GM18907 (cell line): ENCODE data around the gene IL16.

Source experiments
- ATAC-seq: cut with Tn5 transposase; IDR thresholded peaks from one replicate; pipeline ENCODE4 v1.9.1; 2021; ENCODE audit warnings: mild to moderate bottlenecking, moderate library complexity; ENCODE audit not compliant: unreplicated experiment

Gene IL16

DNA sequence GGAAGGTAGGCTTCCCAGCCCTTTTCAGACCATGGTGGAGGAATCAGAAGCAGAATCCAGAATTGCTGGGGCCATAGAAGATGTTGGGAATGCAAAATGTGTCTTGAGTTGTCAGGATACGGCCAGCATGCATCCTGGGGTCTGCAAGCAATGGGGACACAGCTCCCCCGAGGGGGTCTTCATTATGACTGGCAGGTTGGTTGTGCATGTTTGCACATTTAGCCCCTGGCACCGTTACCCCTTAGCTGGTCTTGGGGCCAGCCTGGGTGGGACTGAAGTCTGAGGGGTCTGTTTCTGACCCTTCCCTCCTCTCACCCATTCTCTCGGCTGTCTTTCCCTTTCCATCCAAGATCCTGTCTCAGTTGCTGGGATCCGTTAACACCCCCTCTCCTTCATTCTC lies 76.5 kb downstream of the IL16 start:
- no peak for ATAC-seq

DNA sequence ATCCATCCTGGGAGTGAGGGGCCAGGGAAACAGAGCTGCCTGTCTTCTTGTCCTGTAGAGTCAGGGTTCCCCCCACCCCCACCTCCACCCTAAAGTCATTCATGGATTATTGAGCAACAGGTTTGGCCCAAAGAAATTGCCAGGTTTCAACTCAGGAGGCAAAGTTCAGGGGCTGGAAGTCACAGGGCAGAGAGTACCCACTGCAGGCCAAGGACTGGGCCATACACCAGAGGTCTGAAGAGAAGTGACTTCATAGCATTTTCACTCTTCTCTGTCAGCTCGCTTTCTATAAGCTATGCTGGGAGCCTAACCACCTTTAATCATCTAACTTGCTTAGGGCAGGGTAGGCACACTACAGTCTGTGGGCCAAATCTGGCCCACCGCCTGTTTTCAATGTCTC lies 77.2 kb downstream of the IL16 start:
- ATAC-seq, result no peak

DNA sequence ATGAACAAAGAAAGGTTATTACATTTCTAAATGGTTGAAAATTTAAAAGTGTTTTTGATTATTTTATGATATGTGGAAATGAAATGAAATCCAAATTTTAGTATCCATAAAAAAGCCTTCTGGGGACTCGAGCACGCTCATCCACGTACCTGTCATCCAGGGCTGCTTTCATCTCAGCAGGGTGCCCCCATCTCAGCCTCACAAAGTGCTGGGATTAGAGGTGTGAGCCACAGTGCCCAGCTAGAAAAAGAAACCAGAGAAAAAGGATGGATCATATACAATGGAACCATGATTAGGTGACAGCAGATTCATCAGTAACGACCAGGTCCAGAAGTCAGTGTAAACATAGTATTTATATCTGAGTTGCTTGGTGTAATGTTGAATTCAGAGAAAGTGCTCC lies 77.6 kb downstream of the IL16 start:
- ATAC-seq, result no peak

DNA sequence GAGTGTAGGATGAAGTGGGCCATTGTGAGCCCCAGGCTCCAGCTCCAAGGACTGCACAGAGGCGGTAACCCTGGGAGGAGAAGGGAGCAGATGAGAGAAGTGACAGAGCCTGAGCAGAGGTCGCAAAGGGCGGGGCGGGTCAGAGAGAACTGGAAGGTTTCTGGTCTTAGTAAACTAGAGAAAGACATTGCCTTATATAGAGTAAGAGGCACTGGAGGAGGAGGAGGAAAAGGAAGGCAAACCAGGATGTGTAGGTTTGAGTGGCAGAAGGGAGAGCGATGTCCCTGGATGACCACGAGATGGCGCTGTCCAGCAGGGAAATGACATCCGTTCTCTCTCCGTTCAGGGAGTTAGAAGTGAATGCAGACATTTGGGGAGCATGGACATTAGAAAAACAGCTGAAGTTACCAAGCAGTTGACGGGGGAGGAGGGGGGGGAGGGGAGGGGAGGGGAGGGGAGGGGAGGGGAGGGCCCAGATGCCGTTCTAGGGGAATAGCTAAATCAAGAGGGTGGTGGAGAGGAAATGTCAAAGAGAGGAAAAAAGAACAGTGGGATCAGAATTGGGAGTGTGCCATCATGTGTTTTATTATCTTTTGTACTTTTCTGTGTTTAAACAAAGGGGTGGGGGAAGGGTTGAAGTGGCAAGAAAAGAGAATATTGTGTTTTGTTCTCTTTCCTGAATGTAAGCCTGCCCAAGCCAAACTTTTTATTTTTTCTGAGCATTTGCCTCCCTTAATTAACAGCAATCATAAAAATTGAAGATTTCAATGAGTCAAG lies 78.4 kb downstream of the IL16 start:
- peak; percentile 90 for ATAC-seq

DNA sequence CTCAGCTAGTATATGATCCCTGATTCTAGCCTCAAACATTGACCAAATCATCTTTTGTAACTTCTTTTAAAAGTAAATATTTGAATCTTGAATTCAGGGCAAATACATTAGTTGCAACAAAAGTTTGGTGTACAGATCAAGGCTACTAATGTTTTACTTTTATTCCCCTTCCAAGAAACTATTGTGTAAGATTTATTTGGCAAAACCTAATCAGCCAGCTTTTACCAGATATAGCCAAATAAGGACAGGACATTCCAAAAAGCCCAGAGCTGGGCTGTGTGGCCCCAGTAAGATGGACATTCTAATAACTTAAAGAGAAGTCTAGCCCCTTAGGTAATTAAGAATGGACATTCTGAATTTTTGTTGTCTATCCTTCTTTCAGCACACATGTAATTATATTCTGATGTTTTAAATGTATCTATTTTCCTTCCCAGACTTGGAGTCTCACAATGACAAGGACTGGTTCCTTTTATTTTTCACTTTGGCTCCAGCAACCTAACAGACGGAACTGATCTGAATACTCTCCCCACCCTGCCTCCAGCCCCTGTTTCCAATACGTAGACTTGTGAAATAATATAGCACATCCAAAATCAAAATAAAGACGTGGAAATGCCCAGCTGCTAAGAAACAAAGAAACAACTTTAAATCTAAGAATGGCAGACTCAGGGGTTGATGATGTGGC lies 79.2 kb downstream of the IL16 start:
- ATAC-seq, result no peak

DNA sequence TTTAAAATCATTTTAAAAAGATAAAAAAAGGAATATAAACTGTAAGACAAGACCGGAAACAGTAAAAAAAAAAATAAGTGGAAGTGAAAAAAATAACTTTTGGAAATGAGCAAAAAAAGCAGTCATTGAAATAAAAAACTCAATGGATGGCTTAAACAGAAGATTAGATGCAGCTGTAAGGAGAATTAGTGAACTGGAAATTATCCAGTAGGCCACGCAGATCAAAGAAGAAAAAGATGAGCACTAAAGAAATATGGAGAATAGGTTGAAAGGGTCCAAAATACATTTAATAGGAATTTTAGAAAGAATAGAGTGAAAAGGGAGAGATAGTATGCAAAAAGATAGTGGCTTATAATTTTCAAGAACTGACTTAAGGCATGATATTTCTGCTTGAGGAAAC lies 80.3 kb downstream of the IL16 start:
- no peak for ATAC-seq

DNA sequence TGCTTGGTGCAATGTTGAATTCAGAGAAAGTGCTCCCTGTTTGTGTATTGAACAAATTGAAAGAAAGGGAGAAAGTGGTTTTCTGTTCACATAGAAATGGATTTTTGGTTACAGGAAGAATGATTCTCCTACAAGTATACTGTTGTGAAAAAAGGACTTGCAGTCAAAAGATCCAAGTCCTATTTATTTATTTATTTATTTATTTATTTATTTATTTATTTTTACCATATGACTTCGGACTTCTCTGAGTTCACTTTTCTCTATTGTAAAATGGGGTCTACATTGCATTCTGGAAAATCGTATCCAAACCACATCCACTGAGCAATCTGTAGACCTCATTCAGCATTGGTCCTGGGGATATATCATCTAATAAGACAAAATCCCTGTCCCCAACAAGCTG lies 81.2 kb downstream of the IL16 start:
- ATAC-seq, result no peak

DNA sequence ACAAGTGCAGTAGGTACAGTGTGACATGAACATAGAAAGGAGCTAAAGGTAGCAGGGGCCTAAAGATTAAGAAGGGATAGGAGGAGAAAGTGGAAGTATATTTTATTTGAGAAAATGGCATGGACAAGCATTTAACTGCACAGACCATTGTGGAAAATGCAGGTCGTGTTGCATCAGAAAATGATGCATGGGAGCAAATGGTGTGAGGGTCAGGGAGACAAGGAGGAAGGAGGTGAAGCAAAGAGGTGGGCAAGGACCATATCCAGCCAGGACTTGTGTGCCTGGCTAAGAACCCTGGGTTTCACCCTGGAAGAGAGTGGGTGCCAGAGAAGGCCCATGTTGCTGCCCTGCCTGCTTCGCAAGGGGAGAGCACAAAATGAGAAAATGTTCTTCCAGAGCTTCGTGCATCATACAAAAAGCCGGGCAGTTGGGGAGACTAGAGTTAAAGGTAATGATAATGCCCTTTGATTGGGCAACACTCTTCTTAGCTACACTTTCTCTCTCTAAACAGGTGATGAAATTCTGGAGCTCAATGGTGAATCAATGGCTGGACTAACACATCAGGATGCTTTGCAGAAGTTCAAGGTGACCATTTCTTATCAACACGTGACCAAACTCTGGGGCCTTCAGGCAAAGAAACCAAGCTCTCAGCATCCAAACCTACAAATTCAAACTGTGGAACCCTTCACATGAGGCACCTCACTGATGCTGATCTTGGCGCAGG lies 81.8 kb downstream of the IL16 start:
- no peak for ATAC-seq

DNA sequence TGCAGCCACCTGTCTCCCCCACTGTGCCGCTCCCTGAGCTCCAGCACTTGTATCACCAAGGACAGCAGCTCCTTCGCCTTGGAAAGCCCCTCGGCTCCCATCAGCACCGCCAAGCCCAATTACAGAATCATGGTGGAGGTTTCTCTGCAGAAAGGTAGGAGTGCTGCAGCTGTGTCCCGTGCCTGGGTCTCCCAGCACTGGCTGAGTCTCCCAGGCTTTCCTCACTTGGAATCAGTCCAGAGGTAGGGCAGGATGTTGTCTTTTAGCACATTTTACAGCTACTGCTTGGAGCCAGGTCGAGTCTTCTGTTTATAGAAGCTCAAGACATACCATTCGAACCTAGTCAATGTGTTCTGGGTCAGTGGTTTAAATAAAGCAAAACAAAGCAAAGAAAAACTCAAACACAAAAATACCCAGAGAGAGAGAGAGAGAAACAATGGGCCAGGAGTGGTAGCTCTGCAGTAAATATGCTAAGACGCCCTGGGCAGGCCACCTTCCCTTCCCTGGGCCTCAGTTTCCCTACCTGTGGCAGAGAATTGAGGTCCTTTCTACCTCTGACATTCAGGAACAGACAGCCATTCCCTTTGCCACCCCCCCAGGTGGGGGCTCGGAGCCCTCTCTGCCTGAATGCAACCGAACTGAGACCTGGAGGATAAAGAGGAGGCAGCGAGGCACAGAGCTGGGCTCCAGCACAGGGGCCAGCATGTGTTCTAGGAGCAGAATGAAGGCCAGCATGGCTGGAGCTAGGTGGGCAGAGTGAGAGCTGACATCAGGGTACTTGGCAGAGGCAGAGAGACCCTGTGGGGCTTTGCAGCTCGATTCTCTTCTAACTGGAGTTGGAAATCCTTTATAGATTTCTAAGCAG lies 83.2 kb downstream of the IL16 start:
- ATAC-seq, result no peak

DNA sequence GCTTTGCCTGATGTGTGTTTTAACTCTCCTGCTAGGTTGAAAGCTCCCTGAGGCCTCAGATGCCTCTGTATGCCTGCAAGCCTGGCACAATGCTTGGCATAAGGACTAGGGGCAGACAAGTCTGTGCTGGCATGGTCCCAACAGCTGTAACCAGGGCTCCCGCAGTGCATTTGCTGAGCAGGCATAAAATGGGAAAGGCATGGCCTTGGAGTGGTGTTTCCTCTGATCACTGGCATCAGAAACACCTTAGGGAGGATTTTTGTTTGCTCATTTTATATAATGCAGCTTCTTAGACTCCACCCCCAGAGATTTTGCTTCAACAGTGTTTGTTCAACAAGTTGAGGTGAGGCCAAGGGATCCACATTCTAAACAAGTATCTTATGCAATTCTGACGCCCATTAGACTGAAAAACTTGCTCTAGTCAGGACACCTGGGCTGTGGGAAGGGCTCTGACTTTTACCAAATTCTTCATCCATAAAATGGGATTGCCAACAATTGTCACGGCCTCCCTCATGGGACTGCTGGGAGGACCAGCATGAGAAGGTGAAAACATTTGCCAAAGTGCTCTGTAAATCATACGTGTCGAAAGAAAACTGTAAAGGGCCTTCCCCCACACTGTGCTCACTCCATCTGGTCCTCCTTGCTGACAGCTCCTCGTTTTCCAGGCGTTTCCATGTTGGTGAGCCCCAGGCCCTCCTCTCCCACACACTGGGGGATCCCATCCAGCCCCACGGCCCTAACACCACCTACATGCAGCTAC lies 84.2 kb downstream of the IL16 start:
- ATAC-seq, result no peak

DNA sequence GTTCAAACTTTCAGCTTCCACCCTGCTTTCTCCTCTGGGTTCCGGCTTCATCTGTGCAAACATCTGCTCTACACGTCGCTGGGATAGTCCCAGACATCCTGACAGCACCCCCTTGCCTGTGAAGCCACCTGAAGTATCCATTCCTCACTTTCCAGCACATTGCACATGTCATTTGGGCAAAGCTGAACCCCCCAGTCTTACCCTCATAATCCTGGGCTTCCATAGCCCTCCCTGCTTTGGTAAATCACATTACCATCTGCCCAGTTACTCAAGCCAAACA lies 84.7 kb downstream of the IL16 start:
- ATAC-seq, result no peak

DNA sequence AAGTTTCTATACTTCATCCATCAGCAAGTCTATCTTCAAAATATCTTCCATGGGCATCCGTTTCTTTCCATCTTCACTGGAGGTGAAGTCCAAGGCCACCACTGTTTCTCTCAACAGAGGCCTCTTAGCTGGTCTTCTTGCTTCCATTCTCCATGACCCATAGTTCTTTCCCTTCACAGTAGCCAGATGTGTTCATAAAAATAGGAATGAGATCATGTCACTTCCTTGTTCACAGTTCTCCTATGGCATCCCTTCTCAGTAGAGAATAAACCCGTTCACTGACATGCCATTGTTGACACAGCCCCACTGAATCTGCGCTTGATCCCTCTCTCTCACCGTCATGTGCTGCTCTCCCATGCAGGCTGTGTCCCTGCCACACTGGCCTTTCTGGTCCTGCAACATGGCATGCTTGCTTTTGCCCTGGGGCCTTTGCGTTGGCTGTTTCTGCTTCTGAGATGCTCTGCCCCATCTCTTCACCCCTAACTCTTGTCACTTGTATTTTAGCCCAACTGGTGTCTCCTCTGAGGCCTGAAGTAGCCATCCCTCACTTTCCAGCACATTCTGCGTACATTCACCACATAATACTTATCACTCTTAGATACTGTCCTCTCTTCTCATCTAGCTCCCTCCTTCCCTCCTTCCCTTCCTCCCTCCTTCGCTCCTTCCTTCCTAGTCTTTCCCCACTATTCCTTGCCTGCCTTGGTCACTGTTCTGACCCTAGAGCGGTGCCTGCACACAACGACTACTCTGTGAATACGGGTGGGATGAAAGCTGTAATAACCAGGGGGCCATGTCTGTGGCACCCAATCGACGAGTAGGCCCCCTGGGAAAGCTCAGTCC lies 85.3 kb downstream of the IL16 start:
- ATAC-seq, result no peak

DNA sequence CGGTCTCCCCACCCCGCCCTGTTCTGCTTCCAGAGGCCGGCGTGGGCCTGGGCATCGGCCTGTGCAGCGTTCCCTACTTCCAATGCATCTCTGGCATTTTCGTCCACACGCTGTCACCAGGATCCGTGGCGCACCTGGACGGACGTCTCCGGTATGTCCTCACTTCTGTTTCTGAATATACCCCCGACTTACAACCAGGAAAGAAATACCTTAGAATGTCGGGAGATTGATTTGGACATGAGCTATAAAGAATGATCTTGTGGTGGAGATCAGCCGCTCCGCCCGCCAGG lies 85.9 kb downstream of the IL16 start:
- no peak for ATAC-seq

DNA sequence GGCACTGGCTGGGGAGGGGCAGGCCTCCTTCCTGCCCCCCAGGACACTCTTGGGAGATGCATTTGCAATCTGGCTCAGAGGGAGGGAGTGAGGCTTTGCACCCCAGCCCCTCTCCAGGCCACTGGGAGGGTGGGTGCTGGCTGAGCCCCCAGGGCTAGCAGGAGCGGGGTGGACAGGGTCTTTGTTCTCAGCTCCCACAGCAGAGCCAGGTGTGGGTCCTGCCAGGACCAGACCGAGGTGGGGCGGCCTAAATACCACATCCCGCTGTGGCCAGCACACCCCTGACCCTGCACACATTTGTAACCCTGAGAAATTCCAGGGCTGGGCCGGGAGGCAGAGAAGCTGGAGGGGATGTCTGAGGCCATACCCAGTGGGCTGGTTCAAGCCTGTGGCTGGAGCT lies 86.2 kb downstream of the IL16 start:
- no peak for ATAC-seq

DNA sequence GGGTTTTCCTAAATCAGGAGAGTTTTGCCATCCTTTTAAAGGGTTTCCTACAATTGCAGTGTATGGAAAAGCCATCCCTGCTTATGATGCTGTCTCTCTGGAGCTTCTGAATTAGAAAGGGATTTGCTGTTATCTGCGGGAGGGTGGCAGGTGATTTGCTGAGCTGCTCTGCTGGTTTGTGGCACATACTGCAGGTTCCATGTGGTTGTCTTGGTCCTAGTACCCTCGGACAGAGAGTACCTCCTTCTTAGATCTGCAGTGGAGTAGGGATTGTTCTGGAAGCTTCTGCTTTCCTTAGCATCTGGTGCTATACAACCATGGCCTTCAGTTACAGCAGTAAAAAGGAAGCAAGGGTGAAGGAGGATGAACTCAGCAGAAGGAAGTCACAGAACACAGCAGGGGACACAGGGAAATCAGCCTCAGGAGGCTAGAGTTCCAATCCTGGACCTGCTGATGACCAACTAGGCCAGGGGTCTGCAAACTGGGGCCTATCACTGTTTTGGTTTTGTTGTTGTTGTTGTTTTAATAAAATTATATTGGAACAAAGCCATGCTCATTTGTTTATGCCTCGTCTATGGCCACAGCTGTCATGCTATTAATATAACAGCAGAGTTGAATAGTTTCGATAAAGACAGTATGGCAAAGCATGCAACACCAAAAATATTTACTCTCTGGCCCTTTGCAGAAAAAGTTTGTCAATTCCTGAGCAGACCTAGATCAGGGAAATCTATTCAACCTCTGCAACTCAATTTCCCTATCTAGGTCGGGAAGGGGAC lies 87.8 kb downstream of the IL16 start:
- no peak for ATAC-seq

DNA sequence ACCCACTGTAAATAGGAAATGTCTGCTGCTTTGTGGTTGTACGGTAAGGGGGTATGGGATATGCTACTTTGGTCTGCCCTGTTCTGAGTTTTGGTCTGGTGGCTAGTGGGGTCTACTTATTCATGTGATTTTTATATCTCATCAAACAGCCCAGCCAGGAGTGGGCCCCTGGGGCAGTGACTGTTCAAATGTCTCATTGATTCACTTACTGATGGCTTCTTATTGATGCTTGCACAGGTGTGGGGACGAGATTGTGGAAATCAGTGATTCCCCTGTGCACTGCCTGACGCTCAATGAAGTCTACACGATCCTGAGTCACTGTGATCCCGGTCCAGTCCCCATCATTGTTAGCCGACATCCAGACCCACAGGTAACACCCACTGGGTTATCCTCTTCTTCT lies 88.8 kb downstream of the IL16 start:
- no peak for ATAC-seq

DNA sequence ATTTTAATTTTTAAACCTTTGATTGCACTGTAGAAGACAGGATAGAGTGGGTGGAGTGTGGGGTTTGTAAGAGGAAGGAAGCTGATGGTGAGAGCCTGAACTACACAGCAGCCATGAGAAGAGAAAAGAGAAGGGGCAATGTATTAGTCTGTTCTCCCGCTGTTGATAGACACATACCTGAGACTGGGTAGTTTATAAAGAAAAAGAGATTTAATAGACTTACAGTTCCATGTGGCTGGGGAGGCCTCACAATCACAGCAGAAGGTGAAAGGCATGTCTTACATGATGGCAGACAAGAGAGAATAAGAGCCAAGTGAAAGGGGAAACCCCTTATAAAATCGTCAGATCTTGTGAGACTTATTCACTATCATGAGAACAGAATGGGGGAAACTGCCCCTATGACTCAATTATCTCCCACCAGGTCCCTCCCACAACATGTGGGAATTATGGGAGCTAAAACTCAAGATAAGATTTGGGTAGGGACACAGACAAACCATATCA lies 90.0 kb downstream of the IL16 start:
- no peak for ATAC-seq

DNA sequence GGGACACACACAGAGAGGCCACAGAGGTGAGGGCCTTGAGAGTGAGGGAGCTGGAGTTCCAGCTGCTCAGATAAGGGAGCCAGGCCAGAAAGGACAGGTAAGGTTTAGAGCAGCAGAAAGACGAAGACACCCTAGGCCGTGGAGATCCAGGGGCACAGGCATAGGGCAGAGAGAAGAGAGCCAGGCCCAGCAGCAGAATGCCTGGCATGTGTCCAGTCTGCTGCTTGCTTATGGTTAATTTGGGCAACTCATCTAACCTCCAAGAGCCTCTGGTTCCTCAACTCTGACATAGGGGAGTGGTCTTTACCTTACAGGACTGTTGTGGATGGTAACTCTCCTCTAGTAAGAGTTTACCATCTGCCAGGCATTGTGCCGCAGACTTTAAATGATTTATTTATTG lies 91.4 kb downstream of the IL16 start:
- no peak for ATAC-seq

DNA sequence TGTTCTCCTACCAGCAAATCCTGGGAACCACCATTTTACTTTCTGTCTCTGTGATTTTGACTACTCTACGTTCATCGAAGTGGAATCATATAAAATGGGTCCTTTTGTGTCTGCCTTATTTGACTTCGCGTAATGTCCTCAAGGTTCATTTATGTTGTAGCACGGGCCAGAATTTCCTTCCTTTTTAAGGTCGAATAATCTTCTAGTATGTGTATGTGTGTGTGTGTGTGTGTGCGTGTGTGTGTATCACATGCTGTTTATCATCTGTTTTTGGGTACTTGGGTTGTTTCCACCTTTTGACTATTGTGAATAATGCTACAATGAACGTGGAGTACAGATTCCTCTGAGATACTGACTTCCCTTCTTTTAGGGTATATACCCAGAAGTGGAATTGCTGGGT lies 91.9 kb downstream of the IL16 start:
- ATAC-seq, result no peak
